Vagina (tissue), 2 donors: ENCODE results near the gene NCR1.

ENCODE experiments used
- POLR2A ChIP-seq, 2 donors: fragments of 450-650 bp; IDR thresholded peaks; one replicate each; pipeline ENCODE4 v1.6.1; 2017; ENCODE audit warnings: antibody characterized with exemption in 2 of 2, mild to moderate bottlenecking in 2 of 2, moderate library complexity in 2 of 2
- POLR2AphosphoS5 ChIP-seq, 2 donors: sonication (generic); formaldehyde crosslinking; IDR thresholded peaks; one replicate each; pipeline ENCODE4 v1.9.0; 2017; ENCODE audit warnings: antibody characterized with exemption in 2 of 2, mild to moderate bottlenecking in 2 of 2, low read depth in 1 of 2; ENCODE audit not compliant: insufficient read depth in 1 of 2

- TF ChIP-seq POLR2AphosphoS5 (IDR thresholded peaks at IDR 0.05; ENCODE audit: insufficient read depth in 1 of 2, low read depth in 1 of 2) (no peak), POLR2A (IDR thresholded peaks at IDR 0.05) (no peak)
These were observed 32.0 kb upstream of the NCR1 start, which contains the start of gene FCAR for GRCh38 chr19:54873990-54874389.
